Skeletal muscle cell (primary cell): Measurements from ENCODE around the gene XYLT1.
"Not testable (repeated sequence)": the region's sequence is repeated elsewhere in the genome, so short reads cannot be mapped to it uniquely, and the experiment has no call there.

Experiments used
- DNase-seq: peaks from one replicate; pipeline ENCODE4 v3.0.0-alpha.2; 2010; ENCODE audit warnings: low read depth
- H3K4me3 ChIP-seq: 2 replicates; pipeline ENCODE4 v1.5.1; 2011; ENCODE audit warnings: low read depth, mild to moderate bottlenecking, control low read depth, low read length, moderate library complexity

The XYLT1 gene

DNA sequence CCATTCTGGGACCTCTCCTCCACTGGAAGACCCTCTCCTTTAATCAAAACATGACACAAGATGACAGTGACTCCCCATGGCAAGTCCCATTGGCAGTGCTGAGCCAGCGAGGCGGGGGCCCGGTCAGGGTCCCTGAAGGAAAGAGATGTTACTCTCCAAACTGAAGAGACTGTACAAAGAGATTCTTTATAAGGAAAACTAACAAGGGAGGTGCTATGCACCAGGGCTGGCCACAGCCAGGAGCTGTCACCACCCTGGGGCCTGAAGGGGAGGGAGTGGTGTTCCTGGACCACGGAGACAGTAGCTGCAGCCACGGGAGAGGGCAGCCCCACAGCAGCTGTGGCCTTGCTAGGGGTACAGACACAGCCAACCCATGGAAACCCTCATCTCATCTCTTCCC is 123.1 kb downstream of the XYLT1 start:
- no peak overlapping the region for H3K4me3 ChIP-seq

DNA sequence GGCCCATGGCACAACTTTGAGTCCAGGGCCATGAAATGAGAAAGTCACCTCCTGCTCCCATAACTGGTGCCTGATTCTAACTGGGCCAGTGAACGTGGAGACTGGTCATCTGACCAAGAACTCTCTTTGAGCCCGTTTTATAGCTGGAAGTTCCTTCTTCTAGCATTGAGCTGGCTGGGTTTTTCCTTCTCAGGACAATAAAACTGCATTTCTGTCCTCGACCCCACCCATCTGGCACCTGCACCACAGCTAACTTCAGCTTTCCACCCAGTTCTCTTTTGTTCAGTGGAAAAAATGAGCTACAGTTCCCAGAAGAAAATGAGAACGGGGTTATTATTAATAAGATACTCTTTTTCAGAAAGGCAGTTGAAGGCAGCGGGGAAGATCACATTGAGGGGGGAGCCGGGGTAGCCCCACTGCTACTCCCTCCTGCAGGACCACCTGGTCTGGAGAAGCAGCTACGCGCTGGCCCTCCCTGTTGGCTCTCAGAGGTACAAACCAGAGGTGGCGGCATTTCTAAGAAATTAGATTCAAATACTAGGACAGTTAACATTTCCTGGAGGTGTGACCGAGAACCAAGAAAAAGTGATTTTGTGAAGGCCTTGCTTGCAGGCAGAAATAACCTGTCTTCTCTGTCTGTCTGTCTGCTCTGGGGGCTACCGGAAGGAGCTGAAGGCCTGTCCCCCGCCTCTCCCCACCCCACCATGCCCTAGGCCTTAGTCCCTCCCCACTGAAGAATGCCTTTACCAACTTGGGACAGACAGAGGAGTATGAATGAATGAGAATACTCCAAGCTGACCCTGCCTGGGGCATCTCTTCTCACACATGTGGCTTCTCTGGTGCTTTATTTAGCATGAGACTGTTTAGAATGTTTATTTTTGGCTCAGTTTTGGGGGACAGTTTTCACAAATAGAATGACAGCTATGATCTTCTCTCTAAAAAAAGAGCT is 123.9 kb downstream of the XYLT1 start:
- no peak for DNase-seq
- H3K4me3 ChIP-seq = no peak overlapping the region

More for the DNA sequence above, 123.1 kb downstream of the XYLT1 start:
- DNase-seq = no peak

DNA sequence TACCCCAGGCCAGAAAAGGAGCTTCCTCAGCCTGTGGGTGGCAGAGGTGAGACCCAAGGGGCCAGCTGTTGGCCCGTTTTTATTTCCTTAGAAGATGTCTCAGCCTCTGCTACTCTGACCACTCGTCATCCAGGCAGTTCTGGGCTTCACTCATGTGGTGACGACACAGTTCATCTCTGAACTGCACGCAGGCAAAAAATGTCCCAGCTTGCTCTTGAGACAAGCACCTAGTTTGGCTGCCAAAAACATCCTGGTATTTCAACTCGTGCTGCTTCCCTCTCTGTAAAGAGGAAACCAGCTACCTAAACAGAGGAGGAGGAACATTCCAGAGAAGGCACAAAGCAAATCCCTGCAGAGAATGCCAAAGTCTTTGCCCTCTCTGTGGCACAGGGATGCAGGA is 125.7 kb downstream of the XYLT1 start:
- no peak for DNase-seq
- H3K4me3 ChIP-seq = no peak overlapping the region

DNA sequence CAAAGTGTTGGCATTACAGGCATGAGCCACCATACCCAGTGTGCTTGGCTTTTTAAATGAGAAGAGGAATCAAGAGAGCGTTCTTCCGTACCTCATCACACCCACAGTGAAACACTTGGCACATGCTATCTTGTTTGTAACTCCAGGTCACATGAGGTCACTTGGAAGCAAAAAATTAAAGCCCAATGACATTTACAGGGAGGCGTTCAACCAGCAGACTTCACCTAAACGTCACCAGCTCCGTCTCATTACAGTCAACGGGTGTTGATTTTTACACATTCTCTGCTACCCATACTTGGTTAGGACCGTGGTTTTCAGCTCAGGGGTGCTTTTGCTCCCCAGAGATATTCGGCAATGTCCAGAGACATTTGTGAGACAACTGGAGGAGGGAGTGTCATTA is 127.0 kb downstream of the XYLT1 start:
- no peak overlapping the region for H3K4me3 ChIP-seq
- DNase-seq = no peak

DNA sequence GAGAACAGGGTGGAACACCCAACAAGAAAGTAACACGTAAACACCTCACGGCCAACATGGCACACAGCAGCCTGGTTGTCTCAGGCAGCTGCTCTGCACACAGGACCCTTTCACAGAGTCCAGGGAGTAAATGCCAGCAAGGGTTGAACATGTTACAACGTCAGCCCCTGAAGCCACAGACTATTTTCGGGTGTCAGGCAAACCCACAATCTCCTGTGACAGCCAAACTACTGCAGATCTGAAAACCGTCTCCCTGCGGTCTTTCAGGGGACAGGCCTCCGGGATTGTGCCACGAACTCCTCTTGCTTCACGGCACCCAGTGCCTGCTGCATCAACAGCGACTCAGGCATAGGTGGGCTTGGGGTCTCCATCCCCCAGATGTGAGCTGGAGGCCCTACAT is 127.7 kb downstream of the XYLT1 start:
- H3K4me3 ChIP-seq = no peak overlapping the region
- DNase-seq = no peak

DNA sequence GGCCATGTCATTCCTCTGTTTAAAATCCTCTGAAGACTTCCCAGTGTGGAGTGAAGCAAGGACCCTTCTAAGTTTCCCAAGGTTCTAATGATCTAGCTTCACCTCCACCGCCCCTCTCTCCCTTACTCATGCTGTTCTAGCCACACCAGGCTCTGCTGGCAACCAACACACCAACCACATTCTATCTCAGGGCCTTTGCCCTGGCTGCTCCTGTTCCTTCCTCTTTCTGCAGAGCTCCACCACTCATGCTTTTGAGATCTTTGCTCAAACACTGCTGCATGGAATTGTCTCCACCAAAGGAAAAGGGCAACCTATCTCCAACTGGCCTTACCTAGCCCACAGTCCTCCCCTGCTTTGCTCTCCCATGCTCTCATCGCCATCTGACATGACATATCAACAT is 128.7 kb downstream of the XYLT1 start:
- no peak overlapping the region for H3K4me3 ChIP-seq

DNA sequence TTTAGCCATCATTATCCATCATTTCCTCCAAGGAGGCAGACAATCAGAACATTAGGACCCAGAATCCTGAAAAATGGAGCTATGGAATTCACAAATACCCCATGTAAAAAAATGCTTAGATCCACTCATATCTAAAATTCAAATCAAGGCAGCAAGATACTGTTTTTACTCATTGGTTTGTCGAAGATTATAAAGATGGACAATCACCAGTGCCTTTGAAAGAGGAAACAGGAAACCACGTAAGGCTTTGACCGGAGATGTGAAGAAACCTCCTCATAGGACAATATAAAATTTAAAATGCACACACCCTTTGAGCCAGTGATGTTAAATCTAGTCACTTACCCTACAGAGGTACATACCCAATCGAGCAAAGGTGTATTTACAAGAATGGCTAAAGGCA is 130.0 kb downstream of the XYLT1 start:
- no peak for DNase-seq

More for the DNA sequence above, 128.7 kb downstream of the XYLT1 start:
- DNase-seq = no peak

DNA sequence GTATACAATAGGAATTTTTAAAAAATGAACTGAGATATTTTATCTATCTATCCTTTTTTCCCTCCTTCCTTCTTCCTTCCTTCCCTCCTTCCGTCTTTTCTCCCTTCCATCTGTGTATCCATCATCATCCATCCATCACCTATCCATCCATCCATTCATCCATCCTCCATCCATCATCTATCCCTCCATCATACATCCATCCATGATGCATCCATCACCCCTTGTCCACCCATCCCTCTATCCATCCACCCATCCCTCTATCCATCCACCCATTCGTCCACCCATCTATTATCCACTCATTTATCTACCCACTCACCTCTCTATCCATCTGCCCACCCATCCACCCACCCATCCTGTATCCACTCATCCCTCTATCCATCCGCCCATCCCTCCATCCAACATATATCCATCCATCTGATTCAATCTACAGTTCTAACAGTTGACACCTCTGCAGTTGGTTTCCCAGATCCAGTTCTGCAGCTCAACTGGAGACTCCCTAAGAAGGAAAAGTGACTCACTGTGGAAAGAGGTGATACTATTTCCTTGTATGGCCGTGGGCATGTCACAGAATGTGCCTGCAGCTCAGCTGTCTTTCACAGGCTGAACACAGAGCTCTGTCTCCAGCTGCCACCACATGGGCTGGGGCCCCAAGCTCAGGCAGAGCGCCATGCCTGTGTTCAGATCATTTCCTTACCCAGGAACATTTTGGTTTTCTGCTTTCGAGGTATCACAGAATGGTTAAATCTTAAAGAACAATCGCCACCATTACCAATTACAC is 130.8 kb downstream of the XYLT1 start:
- H3K4me3 ChIP-seq = no peak overlapping the region
- peak; percentile 39 for DNase-seq

More for the DNA sequence above, 130.0 kb downstream of the XYLT1 start:
- no peak overlapping the region for H3K4me3 ChIP-seq

DNA sequence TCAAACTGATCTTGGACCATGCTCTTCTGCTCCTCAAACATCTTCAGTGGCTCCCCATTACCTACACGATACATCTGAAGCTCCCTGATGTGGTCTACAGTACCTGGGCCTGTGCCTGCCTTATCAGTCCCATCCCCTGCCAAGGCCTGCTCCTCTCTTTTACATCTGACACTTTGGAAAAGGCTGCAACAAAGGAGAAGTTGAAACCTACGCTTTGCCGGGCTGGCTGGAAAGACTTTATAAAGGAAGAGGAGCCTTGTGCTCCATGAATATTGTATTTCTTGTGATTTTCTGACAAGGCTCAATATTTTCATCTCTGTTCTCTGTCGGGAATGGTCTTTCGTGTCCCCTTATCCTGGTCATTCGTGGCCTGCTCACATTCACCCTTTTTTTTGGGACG is 132.5 kb downstream of the XYLT1 start:
- DNase-seq = no peak
- no peak overlapping the region for H3K4me3 ChIP-seq

DNA sequence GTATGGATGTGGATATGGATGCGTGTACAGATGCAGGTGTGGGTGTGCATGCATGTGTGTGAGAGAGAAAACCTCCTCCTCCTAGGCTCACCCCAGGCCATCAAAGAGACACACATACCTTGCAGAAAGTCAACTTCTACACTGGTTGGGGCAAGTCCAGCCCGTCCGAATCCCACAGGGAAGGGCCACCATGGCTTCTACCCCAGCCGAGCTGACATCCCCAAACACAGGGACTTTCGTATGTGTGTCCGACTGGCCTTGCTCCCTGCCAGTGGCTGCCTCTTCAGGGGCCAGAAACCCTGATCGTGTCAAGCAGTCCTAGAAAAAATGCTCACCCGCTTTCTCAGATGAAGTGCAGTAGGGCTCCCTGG is 134.2 kb downstream of the XYLT1 start:
- no peak overlapping the region for H3K4me3 ChIP-seq
- DNase-seq = no peak

DNA sequence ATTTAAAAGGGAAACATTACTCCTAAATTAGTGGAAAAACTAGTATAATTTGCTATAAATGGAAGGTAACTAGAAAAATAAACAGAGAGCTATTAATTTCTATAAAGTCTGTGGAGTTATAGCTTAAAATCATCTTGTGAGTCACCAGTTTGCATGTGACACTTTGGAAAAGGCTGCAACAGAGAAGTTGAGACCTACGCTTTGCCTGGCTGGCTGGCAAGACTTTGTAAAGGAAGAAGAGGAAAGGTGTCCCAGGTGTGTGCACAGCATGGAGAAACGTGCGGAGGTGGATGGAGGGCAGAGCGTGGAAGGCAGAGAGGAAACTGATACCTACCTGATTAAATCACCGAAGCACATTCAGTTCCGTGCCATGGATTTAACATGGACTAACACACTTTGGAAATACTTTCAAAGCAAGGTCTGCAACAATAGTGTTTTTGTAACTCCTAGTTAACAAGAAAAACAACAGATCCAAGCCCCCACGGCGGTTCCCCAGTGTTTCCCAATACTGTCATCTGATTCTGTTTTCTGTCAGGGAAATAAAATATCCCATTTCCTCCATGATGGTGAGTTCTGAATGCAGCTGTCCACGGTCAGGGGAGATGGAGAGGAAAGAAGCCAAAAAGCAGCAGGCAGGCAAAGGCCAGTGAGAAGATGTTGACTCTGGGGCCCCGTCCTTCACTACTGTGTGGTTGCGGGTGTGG is 134.8 kb downstream of the XYLT1 start:
- no peak overlapping the region for H3K4me3 ChIP-seq
- no peak for DNase-seq

DNA sequence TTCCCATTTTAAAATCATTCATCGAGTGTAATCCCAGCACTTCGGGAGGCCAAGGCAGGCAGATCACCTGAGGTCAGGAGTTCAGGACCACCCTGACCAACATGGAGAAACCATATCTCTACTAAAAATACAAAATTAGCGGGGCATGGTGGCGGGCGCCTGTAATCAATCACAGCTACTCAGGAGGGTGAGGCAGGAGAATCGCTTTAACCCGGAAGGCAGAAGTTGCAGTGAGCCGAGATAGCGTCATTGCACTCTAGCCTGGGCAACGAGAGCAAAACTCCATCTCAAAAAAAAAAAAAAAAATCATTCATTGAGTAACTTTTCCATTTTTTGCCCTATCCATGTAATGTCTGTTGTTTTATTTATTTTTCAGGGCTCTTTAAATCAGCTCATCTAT is 135.4 kb downstream of the XYLT1 start:
- H3K4me3 ChIP-seq, DNase-seq: not testable (repeated sequence)

DNA sequence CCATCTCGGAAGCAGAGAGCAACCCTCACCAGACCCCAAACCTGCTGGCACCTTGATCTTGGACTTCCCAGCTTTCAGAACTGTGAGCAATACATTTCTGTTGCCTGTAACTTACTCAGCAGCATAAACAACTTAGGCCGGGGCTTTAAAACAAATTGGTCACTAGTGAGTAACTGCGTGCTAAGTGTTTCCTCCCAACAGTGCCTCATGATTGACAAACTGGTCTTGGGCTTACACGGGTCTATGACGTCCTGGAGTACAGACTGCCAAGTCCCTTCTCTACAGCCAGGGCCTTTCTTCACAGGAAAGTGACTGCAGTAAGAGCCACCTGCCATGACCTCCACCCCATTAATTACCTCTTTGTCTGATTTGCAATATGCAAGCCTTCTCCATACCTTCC is 136.7 kb downstream of the XYLT1 start:
- DNase-seq = peak; percentile 83
- H3K4me3 ChIP-seq = no peak overlapping the region

DNA sequence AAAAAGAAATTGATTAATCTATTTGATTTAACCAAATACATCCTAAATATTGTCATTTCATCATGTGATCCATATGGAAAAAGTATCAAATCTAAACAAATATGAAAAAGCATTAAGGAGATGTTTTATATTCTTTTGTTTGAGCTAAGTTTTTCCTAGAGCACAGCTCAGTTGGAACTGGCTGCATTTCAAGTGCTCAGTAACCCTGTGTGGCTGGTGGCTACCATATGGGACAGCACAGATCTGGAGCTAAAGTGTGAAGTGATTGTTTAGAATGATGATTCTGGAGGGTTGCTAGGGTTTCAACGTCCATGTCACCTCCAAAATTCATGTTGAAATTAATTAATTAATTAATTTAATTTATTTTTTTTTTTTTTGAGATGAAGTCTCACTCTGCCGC is 137.5 kb downstream of the XYLT1 start:
- DNase-seq = no peak
- no peak overlapping the region for H3K4me3 ChIP-seq

DNA sequence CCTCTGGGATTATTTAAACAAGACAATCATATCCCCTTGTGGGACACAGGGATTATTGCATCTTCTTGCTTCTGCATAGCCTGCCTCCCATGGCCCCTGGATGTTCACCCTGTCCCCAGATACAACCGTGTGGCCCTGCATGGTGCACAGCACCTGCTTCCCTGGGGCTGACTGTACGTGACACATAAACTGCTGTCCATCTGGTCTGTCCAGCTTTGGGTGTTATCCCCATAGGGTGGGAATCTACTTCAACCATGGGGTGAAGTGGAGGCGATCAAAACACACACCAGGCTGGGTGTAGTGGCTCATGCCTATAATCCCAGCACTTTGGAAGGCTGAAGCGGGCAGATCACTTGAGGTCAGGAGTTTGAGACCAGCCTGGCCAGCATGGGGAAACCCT is 138.8 kb downstream of the XYLT1 start:
- H3K4me3 ChIP-seq = no peak overlapping the region
- no peak for DNase-seq

DNA sequence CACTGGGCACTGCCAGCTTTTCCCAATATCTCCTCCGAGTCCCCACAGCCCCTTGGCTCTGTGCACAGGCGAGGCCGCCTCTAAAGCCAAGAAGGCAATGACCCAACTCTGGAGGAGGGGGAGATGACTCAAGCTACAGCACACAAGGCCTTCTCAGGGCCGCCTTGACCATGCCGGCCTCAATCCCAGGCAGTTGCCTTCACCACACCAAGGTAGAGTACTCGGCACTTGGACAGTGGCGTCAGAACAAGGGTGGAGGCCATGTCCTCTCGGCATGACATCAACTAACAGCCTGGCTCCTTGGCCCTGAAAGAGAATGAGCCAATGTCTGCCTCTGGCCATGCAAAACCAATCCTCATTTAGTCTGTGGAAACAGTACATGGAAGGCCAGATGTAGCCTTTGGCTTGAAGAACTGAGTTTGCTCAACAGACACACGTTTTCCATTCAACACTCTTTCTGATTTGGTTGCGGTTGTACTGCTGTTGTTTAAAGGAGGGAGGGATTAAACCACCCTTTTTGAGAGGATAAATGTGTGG is 139.6 kb downstream of the XYLT1 start:
- H3K4me3 ChIP-seq = no peak overlapping the region
- no peak for DNase-seq

DNA sequence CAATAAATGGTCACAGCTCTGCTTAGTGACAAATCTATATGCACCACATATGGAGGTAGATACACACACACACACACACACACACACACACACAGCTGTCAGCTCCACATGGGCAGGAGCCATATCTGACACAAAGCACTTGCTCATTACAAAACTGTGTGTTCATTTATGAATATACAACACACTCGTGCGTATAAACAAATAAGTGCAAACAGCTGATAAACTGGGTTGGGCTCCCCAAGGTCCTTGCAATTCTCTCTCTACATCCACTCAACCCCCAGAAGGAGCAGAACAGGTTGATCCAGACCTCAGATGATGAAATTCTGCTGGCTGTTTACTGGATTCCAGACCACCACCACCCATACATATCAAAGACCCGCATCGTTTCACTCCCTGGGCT is 140.7 kb downstream of the XYLT1 start:
- no peak for DNase-seq
- no peak overlapping the region for H3K4me3 ChIP-seq

DNA sequence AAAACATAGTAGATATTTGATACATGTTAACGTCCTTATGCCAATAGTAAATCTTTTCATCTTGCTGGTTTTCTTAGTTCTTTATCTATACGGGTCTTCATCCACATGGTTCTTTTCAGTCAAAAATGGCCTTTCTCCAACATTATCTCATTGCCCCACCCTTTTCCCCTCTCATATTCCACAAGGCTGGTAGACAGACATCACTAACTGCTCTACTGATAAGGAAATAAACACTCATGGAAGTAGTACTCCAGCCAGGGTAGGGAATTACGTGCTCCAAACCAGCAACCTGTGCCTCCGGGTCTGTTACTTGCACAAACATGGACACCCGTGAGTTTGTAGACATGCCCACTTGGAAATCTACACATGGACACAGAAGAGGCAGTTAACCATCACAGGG is 141.4 kb downstream of the XYLT1 start:
- no peak for DNase-seq
- H3K4me3 ChIP-seq = no peak overlapping the region

DNA sequence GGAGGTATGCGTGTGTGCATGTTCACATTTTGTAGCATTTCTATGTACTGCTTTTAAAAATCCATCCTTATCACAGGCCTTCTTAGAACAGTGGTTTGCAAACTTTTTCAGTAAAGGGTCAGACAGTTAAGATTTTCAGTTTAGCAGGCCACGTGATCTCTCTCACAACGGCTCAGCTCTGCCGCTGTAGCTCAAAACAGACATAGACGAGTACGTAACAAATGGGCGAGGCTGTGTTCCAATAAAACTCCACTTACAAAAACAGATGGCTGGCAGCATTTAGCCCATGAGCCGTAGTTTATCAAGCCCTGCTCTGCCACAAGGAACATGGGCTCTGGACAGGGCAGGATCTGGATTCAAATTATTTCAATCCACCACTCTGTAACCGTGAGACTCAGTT is 141.8 kb downstream of the XYLT1 start:
- H3K4me3 ChIP-seq = no peak overlapping the region

More for the DNA sequence above, 141.8 kb downstream of the XYLT1 start:
- DNase-seq = no peak
